NCI-H446 (cell line): ENCODE data around the gene PGRMC2.

ENCODE experiments used
- DNase-seq, 2 experiments: peaks; one replicate each; lab custom pipeline; 2025; lab: John Stamatoyannopoulos, UW

PGRMC2 gene, protein sequence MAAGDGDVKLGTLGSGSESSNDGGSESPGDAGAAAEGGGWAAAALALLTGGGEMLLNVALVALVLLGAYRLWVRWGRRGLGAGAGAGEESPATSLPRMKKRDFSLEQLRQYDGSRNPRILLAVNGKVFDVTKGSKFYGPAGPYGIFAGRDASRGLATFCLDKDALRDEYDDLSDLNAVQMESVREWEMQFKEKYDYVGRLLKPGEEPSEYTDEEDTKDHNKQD

DNA sequence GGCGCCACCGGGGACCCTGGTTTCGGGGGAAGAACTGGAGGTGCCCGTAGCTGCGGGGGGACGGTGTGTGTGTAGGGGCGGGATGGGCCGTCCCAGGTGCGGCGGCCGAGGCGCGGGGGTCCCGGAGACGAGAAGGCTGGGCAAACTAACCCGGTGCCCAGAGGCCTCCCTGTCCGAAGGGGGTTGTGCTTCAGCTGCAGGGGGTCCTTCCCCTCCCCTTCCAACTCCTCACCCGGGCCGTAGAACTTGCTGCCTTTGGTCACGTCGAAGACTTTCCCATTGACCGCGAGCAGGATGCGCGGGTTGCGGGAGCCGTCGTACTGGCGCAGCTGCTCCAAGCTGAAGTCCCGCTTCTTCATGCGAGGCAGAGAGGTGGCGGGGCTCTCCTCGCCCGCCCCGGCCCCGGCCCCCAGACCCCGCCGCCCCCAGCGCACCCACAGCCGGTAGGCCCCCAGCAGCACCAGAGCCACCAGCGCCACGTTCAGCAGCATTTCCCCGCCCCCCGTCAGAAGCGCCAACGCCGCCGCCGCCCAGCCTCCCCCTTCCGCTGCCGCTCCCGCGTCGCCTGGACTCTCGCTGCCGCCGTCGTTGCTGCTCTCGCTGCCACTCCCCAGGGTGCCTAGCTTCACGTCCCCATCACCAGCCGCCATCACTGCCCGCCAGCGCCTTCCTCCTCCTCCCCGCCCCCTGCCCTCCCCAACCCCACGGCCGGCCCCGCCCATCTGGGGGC is at the start of gene PGRMC2:
TSS of gene PGRMC2 (minus strand) at position 673 of the 730 bp plus-strand sequence. CDS start at position 650, 23 bp downstream.
- peak in 1 of 2 experiments; percentile 51 for DNase-seq

DNA sequence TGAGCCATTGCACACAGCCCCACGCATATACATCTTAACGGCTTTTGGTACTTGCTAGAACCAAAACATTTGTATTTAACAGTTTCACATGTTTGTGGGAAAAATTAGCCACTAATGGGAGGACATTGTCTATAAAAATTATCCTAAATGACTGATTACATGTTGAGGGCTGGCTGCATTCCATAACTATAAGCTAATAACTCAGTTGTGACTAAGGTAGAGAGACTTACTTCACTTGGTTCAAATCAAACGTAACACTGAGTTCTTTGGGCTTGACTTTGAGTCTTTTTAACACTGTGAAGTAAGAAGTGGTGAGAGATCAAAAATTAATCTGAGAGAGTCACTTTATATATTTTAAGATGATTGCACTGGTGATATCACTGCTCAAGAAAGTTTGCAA is 47.9 kb upstream of the PGRMC2 start:
- DNase-seq, result no peak

GRCh38 chr4:128334256-128334655 is 46.6 kb upstream of the PGRMC2 start:
- no peak for DNase-seq

DNA sequence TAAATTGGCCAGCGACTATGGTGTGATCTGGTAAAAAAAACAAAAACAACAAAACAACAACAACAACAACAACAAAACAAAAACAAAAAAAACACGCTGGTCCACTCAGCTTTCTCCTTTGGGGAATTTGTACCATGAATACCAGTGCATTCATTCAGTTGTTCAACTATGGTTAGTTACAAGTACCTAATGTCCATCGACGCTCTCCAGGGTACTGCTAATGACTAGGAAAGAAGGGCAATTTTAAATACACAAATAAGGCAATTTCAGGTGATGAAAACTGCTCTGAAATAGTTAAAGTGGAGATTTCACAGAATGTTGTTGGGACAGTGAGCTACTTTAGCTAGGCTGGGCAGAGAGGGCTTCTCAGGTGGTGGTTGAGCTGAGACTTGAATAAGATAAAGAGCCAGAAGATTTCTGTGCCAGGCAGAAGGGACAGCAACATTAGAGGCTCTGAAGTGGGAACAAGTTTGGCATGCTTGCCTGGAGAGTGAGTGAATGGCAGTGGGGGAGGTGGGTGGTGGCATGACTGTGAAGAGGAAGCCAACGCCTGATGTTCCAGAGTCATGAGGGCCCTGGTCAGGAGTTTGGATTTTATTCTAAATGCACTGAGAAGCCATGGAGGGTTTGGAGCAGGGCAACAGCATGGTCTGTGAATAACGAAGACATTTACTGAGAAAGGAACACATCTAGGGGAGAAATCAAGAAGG is 45.9 kb upstream of the PGRMC2 start:
- DNase-seq, result no peak

DNA sequence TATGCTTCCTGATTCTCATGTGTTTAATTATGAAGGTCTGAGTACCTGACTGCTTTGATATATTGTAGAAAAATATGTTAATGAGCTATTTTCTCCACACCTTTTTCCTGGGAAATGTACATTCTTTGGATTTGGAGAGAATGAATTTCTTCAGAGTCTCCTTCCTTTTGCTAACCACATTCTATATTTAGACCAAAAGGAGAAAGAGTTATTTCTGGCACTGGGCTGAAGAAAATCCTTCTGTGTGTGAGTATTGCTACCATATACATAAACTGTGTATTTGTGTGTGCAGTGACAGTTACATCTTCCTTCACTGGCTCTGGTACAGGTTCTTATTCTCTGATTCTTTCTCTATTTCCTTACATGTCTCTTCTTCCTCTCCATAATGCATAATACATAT is 44.5 kb upstream of the PGRMC2 start:
- no peak for DNase-seq

- DNase-seq, result peak in 1 of 2 experiments; percentile 7
Observed at GRCh38 chr4:128329638-128330037, 42.0 kb upstream of the PGRMC2 start.

DNA sequence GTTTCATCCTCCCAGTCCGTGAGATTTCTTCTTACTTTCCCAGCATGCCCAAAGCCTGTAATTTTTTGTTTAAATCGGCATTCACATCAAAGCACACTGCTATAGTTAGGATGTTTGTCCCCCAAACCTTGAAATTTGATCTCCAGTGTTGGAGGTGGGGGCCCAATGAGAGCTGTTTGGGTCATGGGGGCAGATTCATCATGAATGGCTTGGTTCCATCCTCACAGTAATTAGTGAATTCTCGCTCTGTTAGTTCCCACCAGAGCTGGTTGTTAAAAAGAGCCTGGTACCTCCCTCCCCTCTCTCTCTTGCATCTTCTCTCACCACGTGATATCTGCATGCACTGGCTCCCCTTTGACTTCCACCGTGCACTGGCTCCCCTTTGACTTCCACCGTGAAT is 40.5 kb upstream of the PGRMC2 start:
- no peak for DNase-seq

DNA sequence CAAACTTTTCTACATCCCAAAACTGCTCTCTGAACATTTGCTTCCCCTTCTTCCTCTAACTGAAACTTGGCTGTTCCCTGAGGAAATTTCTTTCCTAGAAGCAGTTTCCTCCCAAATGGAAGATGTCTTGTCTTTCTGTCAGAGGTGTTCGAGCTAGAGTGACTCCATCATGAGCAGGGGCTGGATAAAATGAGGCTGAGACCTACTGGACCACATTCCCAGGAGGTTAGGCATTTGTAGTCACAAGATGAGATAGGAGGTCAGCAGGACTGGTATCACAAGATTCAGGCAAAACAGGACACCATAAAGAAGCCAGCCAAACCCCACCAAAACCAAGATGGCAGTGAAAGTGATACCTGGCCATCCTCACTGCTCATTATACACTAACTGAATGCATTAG is 35.8 kb upstream of the PGRMC2 start:
- no peak for DNase-seq

GRCh38 chr4:128322986-128323385 is 35.4 kb upstream of the PGRMC2 start:
- DNase-seq, result no peak

DNA sequence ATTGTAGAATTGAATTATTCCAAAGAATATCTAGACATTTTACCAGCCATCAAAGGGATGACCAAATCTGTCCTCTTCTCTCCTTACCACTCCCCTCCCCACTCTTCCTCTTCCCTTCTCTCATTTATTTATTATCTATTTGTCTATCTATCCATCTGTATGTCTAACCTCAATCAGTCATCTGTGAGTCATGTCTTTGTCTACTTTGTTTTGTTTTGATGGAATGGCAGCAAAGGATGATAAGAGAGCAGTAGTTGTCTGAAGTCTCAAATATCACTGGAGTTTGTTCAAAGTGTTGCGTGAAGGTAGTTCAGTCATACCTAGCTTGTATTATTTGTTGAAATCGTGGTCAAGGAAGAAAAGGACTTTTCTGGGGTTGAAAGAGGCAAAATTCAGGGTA is 34.7 kb upstream of the PGRMC2 start:
- DNase-seq, result no peak

- no peak for DNase-seq
Observed at GRCh38 chr4:128320656-128321055, 33.0 kb upstream of the PGRMC2 start.

- DNase-seq, result no peak
Observed at GRCh38 chr4:128315756-128316520, 28.3 kb upstream of the PGRMC2 start.

- DNase-seq, result no peak
Observed at GRCh38 chr4:128311659-128312403, 24.2 kb upstream of the PGRMC2 start.

- peak in 1 of 2 experiments; percentile 46 for DNase-seq
Observed at GRCh38 chr4:128310266-128310697, 22.7 kb upstream of the PGRMC2 start.

DNA sequence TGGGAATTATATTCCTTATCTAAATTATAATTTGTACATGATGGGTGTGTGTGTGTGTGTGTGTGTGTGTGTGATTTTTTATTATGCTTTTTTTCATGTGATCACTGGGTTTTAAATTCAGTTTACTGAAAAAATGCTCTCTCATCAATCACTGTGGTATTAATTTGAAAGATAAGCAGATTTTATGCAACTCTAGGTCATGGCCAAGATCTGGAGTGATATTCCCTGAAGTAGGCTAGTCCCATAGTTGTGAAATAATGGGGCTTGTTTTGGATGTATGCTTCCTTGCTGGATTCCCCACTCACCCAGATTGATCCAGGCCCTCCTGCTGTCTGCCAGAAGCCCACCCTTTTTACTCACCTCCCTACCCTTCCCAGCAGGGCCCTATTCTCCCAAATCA is 22.0 kb upstream of the PGRMC2 start:
- DNase-seq, result no peak

- no peak for DNase-seq
Observed at GRCh38 chr4:128308986-128309385, 21.4 kb upstream of the PGRMC2 start.

- no peak for DNase-seq
Observed at GRCh38 chr4:128307123-128307571, 19.5 kb upstream of the PGRMC2 start.

DNA sequence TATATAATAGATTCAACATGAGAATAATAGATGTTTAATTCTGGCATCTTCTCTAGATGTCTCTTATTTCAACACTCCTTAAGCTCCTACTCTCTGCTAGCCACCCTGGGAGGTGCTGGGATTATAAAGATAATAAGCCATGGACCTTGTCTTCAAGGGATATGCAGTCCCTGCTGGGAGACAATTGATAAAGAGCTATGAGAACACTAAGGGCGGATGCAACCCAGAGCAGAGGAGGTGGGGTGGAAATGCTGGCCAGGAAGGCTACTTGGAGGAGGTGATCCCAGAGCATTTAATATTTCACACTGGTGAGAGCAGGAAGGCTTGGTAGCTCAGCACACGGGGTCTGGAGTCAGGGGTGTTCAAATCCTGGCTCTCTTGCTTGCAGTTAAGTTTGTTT is 18.3 kb upstream of the PGRMC2 start:
- no peak for DNase-seq

GRCh38 chr4:128303986-128304385 is 16.4 kb upstream of the PGRMC2 start:
- no peak for DNase-seq

DNA sequence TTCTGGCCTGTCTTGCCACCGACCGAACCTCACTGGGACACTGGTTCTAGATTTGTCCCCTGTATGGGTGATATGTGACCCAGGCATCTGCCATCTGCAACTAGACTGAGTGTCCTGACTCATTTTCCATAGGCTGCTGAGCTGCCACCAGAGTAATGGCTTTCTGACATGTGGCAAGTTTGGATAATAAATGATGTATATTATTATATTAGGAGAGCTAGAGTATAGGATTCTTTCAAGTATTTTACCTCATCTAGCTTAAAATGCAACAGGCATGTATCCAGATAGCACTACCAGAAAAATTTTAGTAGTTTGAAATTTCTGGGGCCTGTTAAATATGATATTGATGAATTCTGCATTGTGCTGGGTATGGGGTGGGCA is 15.8 kb upstream of the PGRMC2 start:
- no peak for DNase-seq

DNA sequence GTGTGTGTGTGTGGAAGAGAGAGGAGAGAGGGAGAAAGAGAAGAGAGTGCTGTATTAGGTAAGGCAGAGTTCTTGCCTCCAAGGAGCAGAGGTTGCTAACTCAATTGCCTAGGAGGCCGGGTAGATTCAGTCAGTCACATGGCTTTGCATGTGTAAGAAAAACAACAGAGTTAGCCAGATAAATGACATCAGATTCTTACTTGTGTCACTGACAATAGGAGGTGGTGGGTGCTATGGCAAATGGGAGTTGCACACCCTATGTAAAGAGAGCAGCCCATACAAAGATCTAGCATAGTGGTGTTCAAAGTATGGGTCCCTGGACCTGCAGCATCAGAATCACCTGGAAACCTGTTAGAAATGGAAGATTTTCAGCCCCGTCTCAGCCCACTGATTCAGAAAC is 14.4 kb upstream of the PGRMC2 start:
- no peak for DNase-seq

- no peak for DNase-seq
Observed at GRCh38 chr4:128299848-128300247, 12.2 kb upstream of the PGRMC2 start.
